ENCODE results near the gene ASXL3.

ASXL3 gene

DNA sequence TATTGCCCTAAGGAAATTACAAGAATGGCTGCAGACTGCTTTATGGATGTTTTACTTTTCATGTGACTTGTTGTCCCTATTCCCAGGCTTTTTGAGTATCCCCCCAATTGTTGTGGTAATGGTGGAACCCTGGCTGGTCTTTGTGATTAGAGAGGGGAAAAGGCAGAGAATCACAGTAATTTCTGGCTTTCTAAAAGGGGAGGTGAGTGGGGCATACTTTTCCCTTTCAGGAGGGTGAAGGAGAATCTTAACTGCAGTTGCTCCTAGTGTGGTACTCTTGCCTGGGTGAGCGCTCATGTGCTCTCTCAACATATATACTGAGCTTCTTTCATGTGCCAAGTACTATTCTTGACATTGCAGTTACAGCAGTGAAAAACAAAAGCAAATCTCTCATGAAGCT is 69.3 kb downstream of the ASXL3 start:
- TF ChIP-seq POLR2AphosphoS5 (IDR thresholded peaks at IDR 0.05; ENCODE audit: low read depth, low read length) (no peak), FOXP2 (optimal IDR thresholded peaks at IDR 0.05; ENCODE audit: borderline replicate concordance, extremely low read depth, extremely low read length, insufficient read depth) (no peak), TAF1 (IDR thresholded peaks at IDR 0.05; ENCODE audit: borderline replicate concordance, insufficient read depth, low read length) (no peak)
- TF ChIP-seq, protein P1, sequence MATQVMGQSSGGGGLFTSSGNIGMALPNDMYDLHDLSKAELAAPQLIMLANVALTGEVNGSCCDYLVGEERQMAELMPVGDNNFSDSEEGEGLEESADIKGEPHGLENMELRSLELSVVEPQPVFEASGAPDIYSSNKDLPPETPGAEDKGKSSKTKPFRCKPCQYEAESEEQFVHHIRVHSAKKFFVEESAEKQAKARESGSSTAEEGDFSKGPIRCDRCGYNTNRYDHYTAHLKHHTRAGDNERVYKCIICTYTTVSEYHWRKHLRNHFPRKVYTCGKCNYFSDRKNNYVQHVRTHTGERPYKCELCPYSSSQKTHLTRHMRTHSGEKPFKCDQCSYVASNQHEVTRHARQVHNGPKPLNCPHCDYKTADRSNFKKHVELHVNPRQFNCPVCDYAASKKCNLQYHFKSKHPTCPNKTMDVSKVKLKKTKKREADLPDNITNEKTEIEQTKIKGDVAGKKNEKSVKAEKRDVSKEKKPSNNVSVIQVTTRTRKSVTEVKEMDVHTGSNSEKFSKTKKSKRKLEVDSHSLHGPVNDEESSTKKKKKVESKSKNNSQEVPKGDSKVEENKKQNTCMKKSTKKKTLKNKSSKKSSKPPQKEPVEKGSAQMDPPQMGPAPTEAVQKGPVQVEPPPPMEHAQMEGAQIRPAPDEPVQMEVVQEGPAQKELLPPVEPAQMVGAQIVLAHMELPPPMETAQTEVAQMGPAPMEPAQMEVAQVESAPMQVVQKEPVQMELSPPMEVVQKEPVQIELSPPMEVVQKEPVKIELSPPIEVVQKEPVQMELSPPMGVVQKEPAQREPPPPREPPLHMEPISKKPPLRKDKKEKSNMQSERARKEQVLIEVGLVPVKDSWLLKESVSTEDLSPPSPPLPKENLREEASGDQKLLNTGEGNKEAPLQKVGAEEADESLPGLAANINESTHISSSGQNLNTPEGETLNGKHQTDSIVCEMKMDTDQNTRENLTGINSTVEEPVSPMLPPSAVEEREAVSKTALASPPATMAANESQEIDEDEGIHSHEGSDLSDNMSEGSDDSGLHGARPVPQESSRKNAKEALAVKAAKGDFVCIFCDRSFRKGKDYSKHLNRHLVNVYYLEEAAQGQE (IDR thresholded peaks at IDR 0.05; ENCODE audit: insufficient read depth in 1 of 2, low read depth in 2 of 2, low read length in 2 of 2) = no peak

DNA sequence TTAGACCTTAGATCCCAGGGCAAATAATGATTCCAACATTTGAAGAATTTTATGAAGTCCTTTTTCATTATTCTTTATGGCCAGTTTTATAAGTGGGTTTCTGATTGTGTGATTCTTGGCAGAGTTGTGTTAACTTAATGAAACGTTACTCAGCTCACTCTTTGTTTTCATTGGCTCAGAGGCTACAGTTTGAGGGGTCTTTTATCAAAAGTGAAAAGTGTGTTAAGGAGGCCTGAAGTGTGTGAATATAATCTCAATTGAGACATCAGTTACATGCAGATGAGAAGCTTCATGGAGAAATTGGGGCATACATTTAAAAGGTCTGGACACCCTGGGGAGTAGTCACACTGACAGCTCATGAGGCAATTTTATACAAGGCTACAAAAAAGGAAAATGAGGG is 74.6 kb downstream of the ASXL3 start:
- TF ChIP-seq FOXP2 (optimal IDR thresholded peaks at IDR 0.05; ENCODE audit: borderline replicate concordance, extremely low read depth, extremely low read length, insufficient read depth) (no peak), TAF1 (IDR thresholded peaks at IDR 0.05; ENCODE audit: borderline replicate concordance, insufficient read depth, low read length) (no peak), SIN3A (IDR thresholded peaks at IDR 0.05; ENCODE audit: borderline replicate concordance, insufficient read depth, low read length) (no peak), POLR2AphosphoS5 (IDR thresholded peaks at IDR 0.05; ENCODE audit: low read depth, low read length) (no peak)

DNA sequence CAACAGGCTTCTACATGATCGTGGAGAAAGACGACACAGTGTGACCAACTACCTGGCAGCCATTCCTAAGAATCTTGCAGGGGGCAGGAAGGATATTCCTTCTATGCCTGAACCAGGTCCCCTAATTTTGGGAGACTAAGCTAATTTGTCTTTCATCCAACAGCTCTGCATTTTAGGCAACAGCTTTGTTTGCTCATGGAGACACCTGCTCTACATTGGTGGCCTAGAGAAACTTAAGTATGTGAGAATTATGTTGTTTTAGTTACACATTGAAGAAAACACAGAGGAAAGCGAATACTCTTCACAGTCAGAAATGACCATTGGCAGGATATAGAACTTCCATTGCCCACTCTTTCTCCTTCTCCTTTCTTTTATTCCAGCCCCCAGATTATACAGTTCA is 75.2 kb downstream of the ASXL3 start:
- TF ChIP-seq FOXP2 (optimal IDR thresholded peaks at IDR 0.05; ENCODE audit: borderline replicate concordance, extremely low read depth, extremely low read length, insufficient read depth) (no peak), SIN3A (IDR thresholded peaks at IDR 0.05; ENCODE audit: borderline replicate concordance, insufficient read depth, low read length) (no peak), POLR2AphosphoS5 (IDR thresholded peaks at IDR 0.05; ENCODE audit: low read depth, low read length) (no peak), TAF1 (IDR thresholded peaks at IDR 0.05; ENCODE audit: borderline replicate concordance, insufficient read depth, low read length) (no peak)
- TF ChIP-seq, protein P1 (IDR thresholded peaks at IDR 0.05; ENCODE audit: insufficient read depth in 1 of 2, low read depth in 2 of 2, low read length in 2 of 2) = no peak

DNA sequence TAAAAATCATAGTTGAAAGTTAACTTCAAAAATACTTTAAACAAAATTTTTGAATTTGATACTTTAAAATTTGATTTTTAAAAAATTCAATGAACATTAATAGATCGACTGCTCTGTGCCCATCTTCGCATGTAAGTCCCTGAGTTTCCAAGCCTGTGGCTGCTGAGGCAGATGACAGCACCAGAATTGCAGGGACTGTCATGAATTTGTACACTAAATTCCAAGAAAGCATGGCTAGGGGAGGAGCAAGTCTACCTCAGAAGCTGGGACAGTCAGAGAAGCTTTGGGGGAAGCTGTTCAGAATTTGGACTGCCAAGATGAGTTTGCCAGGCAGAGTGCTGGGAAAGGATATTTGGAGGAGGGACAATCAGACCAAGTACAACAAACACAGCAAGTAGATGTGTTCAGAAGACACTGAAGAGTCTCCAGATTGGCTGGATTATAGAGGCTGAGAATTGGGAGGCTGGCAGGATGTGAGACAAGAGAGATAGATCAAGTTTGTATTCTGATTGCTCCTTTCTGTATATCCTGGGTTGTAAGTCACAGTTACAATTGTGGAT is 79.0 kb downstream of the ASXL3 start:
- TF ChIP-seq, protein P1 (IDR thresholded peaks at IDR 0.05; ENCODE audit: insufficient read depth in 1 of 2, low read depth in 2 of 2, low read length in 2 of 2) = no peak
- TF ChIP-seq POLR2AphosphoS5 (IDR thresholded peaks at IDR 0.05; ENCODE audit: low read depth, low read length) = no peak
- TF ChIP-seq TAF1 (IDR thresholded peaks at IDR 0.05; ENCODE audit: borderline replicate concordance, insufficient read depth, low read length) = no peak

DNA sequence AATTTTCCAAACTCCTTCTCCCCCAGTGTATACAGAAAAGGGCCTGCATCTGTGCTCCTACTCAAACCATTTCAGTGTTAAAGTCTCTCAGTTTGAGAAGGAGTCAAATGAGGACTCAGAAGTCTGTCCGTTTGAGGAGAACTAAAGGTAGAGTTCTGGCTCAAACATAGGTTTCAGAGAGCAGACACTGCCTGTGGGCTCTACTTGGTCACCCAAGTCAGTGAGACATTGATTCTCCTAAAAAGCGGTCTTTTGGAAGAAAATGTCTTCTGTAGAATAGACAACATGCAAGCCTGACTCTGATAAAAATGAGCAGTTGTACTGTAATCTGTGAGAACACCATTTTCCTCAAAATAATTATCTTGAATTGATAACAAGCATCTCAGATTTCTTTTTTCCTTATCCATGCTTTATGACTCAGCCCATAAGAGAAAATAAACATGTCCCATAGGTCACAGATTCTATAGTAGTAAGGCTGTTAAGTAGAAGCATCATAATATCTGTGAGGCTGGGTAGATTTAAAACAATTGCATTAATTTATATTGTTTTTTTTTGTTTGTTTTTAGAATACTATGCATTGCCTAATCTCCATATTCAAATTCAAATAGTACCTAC is 82.8 kb downstream of the ASXL3 start:
- TF ChIP-seq SIN3A (IDR thresholded peaks at IDR 0.05; ENCODE audit: borderline replicate concordance, insufficient read depth, low read length) (no peak), FOXP2 (optimal IDR thresholded peaks at IDR 0.05; ENCODE audit: borderline replicate concordance, extremely low read depth, extremely low read length, insufficient read depth) (no peak), POLR2AphosphoS5 (IDR thresholded peaks at IDR 0.05; ENCODE audit: low read depth, low read length) (no peak), TAF1 (IDR thresholded peaks at IDR 0.05; ENCODE audit: borderline replicate concordance, insufficient read depth, low read length) (no peak)
- TF ChIP-seq, protein P1 (IDR thresholded peaks at IDR 0.05; ENCODE audit: insufficient read depth in 1 of 2, low read depth in 2 of 2, low read length in 2 of 2) = no peak

All from PFSK-1 (cell line).